ENCODE results near the gene WDR77.

The WDR77 gene

DNA sequence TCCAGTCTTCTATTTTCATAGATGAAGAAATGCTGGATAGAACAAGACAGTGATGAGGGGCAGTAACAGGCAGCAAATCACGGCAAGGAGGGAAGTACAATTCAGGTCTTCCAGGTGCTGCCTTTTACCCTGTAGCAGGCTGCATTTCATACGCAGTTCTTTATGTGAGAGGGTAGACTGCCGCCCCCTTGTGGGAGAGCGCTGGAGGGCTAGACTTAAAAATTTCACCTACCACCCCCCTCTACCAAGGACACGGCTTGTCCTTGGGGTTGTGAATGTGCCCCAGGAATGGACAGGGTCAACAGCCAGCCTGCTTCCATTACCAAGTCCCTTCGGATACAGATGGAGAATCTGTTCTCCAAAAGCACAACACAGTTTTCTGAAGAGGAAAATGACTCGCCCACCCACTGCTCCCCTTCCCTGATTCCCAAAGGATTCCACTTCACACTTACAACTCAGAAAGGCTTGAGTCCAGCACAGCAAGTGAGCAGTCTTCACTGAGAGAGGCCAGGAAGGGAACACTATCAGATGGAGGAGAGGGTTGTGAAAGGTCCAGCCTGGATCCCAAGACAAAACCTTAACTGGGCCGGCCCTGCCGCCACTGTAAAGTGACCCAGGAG is 7.4 kb downstream of the WDR77 start:
- in situ Hi-C loops (cut with MboI; ENCODE audit: low sequenced_read_pairs), result no loop called here

DNA sequence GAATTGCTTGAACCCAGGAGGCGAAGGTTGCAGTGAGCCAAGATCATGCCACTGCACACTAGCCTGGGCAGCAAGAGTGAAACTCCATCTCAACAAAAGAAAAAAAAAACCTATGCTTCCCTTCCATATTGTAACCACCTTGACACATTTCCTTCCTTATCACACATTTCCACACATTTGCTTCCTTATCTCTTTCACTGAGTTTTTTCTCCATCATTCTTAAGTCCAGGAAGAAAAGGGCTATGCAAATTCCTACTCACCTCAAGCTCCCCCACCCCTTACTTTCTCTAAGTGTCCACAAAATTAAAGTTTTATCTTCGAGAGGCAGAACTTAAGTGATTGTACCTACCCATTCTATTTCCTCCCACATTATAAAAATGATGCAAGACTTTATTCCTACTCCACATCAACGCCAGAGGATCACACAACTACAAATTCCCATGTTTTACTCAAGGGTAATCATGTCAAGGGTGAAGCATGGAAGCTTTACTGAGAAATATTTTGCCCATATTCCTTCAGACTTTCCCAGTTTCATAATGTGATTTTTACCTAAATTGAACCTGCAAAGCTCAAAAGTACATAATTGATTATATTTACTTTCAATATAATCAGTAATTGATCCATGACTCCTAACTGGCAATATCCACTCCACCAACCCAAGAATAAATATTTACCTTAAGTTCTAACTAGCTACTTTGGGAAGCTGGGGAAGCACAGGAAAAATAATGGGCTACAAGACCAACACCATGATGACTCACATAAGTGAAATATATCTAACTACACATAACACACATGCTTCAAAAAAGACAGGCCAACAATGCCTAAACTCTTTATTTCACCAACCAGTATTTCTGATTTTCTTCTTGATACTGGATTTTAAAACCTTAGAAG is 9.3 kb downstream of the WDR77 start:
- in situ Hi-C loops (cut with MboI; ENCODE audit: low sequenced_read_pairs), result no loop called here

DNA sequence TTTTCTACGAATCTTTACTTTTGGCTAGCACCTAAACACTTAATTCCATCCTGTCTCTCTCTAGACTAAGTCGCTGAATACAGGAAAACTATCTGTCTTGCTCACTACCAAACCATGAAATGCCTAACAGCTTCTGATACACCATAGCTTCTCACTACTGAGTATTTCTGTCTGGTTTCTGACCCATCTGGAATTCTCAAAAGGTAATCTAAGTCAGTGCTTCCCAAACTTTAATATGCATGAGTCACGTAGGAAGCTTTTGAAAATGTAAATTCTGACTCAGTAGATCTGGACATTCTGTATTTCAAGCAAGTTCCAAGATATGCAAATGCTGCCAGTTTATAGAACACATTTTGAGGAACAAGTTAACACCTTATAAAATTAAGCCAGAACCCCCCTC is 12.3 kb downstream of the WDR77 start:
- in situ Hi-C loops (cut with MboI; ENCODE audit: low sequenced_read_pairs), result no loop called here

GRCh38 chr1:111424281-111424680 is 24.8 kb downstream of the WDR77 start:
- in situ Hi-C loops (cut with MboI; ENCODE audit: low sequenced_read_pairs), result no loop called here

DNA sequence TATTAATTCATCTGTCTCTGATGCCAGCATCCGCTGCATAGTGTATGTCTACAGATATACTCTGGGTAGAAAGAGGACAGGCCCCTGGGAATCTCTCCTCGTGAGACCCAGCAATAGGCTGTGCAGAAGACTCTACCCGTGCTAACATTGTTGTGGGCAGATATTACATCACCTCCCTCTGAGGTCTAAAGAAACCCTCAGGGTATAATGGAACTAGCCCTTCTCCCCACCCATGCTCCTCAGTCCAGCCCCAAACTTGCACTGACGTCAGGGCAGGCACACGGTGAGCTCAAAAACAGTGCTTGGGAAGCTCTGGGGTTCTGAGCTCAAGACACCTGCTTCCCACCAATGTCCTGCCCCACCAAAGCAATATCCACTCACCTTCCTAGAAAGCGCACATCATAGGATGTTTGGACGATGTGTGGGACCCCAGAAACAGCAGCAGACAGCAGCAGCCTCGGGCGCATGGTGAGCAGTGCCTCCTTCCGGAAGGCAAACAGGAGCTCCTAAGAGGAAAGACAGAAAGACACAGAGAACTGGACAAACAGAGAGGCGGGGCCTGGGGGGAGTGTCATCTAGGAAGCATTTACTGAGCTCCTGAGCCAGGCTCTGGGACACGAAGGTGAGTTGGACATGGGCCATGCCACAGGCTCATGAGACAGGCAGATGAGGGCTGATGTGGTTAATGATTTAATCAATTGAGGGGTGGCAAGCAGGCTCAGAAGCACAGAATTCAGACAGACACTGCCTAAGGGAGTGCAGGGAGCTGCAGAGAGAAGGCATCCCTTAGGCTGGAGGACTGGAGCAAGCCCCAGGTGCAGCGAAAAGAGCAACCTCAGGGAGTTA is 26.3 kb downstream of the WDR77 start:
- in situ Hi-C loops (cut with MboI; ENCODE audit: low sequenced_read_pairs), result no loop called here

- in situ Hi-C loops (cut with MboI; ENCODE audit: low sequenced_read_pairs), result no loop called here
Observed at GRCh38 chr1:111420377-111420776, 28.7 kb downstream of the WDR77 start.

GRCh38 chr1:111419037-111419436 is 30.0 kb downstream of the WDR77 start:
- in situ Hi-C loops (cut with MboI; ENCODE audit: low sequenced_read_pairs), result no loop called here

DNA sequence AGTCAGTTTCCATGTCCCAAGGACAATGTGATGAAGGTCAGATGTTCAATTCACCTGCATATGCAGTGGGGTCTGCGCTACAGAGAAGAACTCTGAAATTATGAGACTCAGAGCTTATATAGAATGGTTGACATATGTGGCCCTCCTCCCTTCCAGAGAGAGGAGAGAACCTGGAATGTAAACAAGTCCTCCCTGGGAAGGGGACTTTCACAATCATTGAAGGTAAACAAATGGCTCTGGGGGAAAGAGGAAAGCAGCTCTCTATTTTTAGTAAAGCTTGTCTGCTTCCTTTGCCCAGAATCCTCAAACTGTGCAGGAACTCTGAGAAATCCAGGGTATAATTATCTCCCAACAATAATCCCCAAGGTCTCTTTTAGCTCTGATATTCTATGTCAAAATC is 31.3 kb downstream of the WDR77 start:
- in situ Hi-C loops (cut with MboI; ENCODE audit: low sequenced_read_pairs), result no loop called here

DNA sequence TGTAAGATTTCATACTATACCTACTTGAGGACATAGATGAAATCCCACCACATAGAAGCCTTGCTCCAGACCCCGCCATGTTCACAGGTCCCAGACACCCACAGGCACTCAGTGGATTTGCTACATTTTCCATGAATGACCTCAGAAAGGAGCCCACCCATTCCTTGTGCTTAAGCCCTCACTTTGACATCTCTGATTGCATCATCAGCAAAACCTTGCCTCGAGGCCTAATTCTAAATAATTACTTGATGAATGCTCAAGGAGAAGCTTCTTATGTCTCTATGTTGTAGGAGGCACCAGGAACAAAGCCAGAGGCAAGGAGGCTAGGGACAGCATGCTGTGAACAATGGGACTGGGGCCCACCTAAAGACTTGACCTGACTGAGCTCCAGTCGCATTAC is 33.6 kb downstream of the WDR77 start:
- in situ Hi-C loops (cut with MboI; ENCODE audit: low sequenced_read_pairs), result no loop called here

GRCh38 chr1:111414756-111415155 is 34.3 kb downstream of the WDR77 start:
- in situ Hi-C loops (cut with MboI; ENCODE audit: low sequenced_read_pairs), result no loop called here

DNA sequence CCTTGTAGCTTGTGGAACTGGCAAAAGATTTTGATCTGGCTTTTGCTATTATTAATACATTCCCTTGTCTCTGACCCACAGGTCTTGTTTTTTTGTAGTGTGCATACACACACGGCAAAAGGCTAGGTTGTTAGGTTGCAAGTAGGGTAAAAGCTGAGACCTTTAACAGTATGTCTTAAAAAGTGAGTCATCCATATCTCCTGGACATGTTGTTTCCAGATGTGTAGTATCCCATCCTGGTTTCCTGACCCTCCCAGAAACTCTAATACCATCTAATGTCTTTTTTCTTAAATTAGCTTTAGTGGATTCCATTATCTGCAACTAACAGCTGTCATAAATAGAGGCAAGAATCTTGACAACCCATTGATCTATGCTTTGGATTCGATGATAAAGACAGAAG is 36.2 kb downstream of the WDR77 start:
- in situ Hi-C loops (cut with MboI; ENCODE audit: low sequenced_read_pairs), result no loop called here

DNA sequence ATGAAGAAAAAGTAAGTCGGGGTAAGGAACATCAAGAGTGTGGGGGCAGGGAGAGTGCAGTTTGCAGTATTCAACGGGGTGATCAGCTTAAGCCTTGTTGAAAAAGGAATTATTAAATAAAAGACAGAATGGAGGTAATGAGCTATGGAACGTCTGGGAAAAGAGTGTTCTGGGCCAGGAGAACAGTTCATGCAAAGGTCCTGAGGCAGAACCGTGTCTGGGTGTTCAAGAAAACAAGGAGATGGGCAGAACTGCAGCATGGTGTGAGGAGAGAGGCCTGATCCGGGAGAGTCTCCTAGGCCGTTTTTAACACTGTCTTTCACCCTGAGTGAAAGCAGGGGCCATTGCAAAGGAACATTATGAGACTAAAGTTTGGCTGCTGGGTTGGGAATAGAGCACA is 41.8 kb downstream of the WDR77 start:
- in situ Hi-C loops (cut with MboI; ENCODE audit: low sequenced_read_pairs), result no loop called here

- in situ Hi-C loops (cut with MboI; ENCODE audit: low sequenced_read_pairs), result no loop called here
Observed at GRCh38 chr1:111406321-111406768, 42.7 kb downstream of the WDR77 start.

DNA sequence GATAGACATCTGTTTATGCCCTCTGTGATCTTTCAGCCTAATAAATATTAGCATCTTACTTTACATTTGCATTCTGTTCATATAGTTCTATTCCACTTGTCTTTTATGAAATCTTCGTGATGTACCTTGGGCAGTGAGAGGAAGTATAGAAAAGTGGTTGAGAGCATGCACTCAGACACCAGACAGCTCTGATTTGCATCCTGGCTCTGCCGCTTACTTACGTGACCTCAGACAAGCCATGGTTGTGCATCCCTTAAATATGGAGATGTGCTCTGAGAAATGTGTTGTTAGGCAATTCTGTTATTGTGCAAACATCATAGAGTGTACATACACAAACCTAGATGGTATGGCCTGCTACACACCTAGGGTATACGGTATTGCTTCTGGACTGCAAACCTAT is 44.5 kb downstream of the WDR77 start:
- in situ Hi-C loops (cut with MboI; ENCODE audit: low sequenced_read_pairs), result no loop called here

- in situ Hi-C loops (cut with MboI; ENCODE audit: low sequenced_read_pairs), result no loop called here
Observed at GRCh38 chr1:111402083-111402482, 47.0 kb downstream of the WDR77 start.

- in situ Hi-C loops (cut with MboI; ENCODE audit: low sequenced_read_pairs), result loop anchor here (25.0 kb wide), 1 partner anchor 163 kb away; the partner anchor contains the start of gene CHI3L2
Observed at GRCh38 chr1:111399792-111400610, 49.1 kb downstream of the WDR77 start.

DNA sequence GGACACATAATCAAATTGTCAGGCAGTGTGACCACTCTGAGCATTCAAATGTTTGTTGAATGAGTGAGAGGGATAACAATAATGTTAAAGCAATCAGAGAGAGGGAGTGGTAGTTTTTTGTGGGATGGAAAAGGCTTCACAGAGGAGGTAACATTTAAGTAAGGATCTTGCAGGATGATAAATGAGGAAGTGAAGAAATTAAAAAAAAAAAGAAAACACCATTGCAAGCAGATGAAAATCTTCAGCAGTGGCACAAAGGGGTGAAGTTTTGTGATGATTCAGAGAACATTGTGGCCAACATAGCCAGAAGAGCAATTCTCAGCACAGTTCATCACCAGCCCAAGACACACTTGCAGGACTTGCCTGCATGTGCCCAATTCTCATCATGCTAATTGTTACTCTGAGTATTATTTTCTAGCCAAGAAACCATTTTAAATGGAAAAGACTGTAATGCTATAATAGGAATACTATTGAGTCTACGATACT is 56.6 kb downstream of the WDR77 start:
- in situ Hi-C loops (cut with MboI; ENCODE audit: low sequenced_read_pairs), result loop anchor here (25.0 kb wide), 1 partner anchor 155 kb away; the partner anchor contains the start of gene CHI3L2

GRCh38 chr1:111392042-111392441 is 57.0 kb downstream of the WDR77 start:
- in situ Hi-C loops (cut with MboI; ENCODE audit: low sequenced_read_pairs), result loop anchor here (25.0 kb wide), 1 partner anchor 155 kb away; the partner anchor contains the start of gene CHI3L2
